GM18498 (cell line): ENCODE data around the gene USH2A.

ENCODE experiments used
- ATAC-seq: cut with Tn5 transposase; IDR thresholded peaks from one replicate; pipeline ENCODE4 v1.9.1; 2021; ENCODE audit warnings: mild to moderate bottlenecking, moderate library complexity; ENCODE audit not compliant: unreplicated experiment

The USH2A gene

GRCh38 chr1:216303690-216304089 lies 119.6 kb downstream of the USH2A start:
- no peak for ATAC-seq

GRCh38 chr1:216293683-216294082 lies 129.6 kb downstream of the USH2A start:
- ATAC-seq, result no peak

- ATAC-seq, result no peak
Measured at GRCh38 chr1:216290074-216290473, 133.2 kb downstream of the USH2A start.

- no peak for ATAC-seq
Measured at GRCh38 chr1:216285052-216285451, 138.2 kb downstream of the USH2A start.

- ATAC-seq, result no peak
Measured at GRCh38 chr1:216281757-216282156, 141.5 kb downstream of the USH2A start.

GRCh38 chr1:216270086-216270773 lies 153.0 kb downstream of the USH2A start:
- ATAC-seq, result no peak

GRCh38 chr1:216261631-216262030 lies 161.6 kb downstream of the USH2A start:
- no peak for ATAC-seq

- ATAC-seq, result no peak
Measured at GRCh38 chr1:216258856-216259255, 164.4 kb downstream of the USH2A start.

GRCh38 chr1:216258386-216258785 lies 164.9 kb downstream of the USH2A start:
- ATAC-seq, result no peak

- no peak for ATAC-seq
Measured at GRCh38 chr1:216250861-216251260, 172.4 kb downstream of the USH2A start.

GRCh38 chr1:216248628-216249027 lies 174.6 kb downstream of the USH2A start:
- no peak for ATAC-seq

- no peak for ATAC-seq
Measured at GRCh38 chr1:216247937-216248336, 175.3 kb downstream of the USH2A start.

- ATAC-seq, result no peak
Measured at GRCh38 chr1:216246577-216247203, 176.6 kb downstream of the USH2A start.

- ATAC-seq, result no peak
Measured at GRCh38 chr1:216238844-216239243, 184.4 kb downstream of the USH2A start.

- no peak for ATAC-seq
Measured at GRCh38 chr1:216237927-216238542, 185.2 kb downstream of the USH2A start.

GRCh38 chr1:216224233-216224632 lies 199.0 kb downstream of the USH2A start:
- ATAC-seq, result no peak

GRCh38 chr1:216223486-216223885 lies 199.8 kb downstream of the USH2A start:
- ATAC-seq, result no peak

- ATAC-seq, result no peak
Measured at GRCh38 chr1:216222288-216222687, 201.0 kb downstream of the USH2A start.

- peak; percentile 100 for ATAC-seq
Measured at GRCh38 chr1:216221260-216221700, 202.0 kb downstream of the USH2A start.

- no peak for ATAC-seq
Measured at GRCh38 chr1:216216305-216216704, 206.9 kb downstream of the USH2A start.

- ATAC-seq, result no peak
Measured at GRCh38 chr1:216215169-216215568, 208.1 kb downstream of the USH2A start.

- ATAC-seq, result no peak
Measured at GRCh38 chr1:216212826-216213225, 210.4 kb downstream of the USH2A start.
